Lower lobe of right lung (tissue), 2 donors: ENCODE results near the gene NSF. TPM values are rescaled to one million over a fixed set of nuclear protein-coding genes. Genes with fewer than 3 reads are reported as not detected.
A peak's percentile ranks its signal among the peaks of the same experiment; 100 is the strongest.
"Not testable (repeated sequence)": the region's sequence is repeated elsewhere in the genome, so short reads cannot be mapped to it uniquely, and the experiment has no call there.

Experiments
- ATAC-seq, 2 donors: fragments of 200-7000 bp; cut with Tn5 transposase; one replicate each; pipeline ENCODE4 v1.9.1; 2020 to 2022; ENCODE audit warnings: mild to moderate bottlenecking in 2 of 2, moderate library complexity in 2 of 2
- DNase-seq: peaks from one replicate; pipeline ENCODE4 v3.0.0-alpha.2; 2020
- H3K27ac ChIP-seq: fragments of 200-600 bp; one replicate; pipeline ENCODE4 v1.8.0; 2022
- H3K27me3 ChIP-seq: fragments of 200-600 bp; one replicate; pipeline ENCODE4 v1.8.0; 2022; ENCODE audit warnings: low read depth
- H3K36me3 ChIP-seq: fragments of 200-600 bp; one replicate; pipeline ENCODE4 v1.8.0; 2022; ENCODE audit warnings: mild to moderate bottlenecking
- H3K4me1 ChIP-seq: fragments of 200-600 bp; one replicate; pipeline ENCODE4 v1.8.0; 2022
- H3K4me3 ChIP-seq: fragments of 200-600 bp; one replicate; pipeline ENCODE4 v1.8.0; 2022; ENCODE audit warnings: mild to moderate bottlenecking
- H3K9me3 ChIP-seq: fragments of 200-600 bp; one replicate; pipeline ENCODE4 v1.8.0; 2022
- intact Hi-C: fragments of 100-400 bp; cut with DNase I; formaldehyde crosslinking; loops from one replicate; pipeline ENCODE4 v1.11.0; 2022
- total RNA-seq: library from RNA; stranded (reverse); fragmentation: NEBNext Ultra II Directional; extraction: Animal tissue kit (Norgen Biotek cat#: 25700); gene quantifications from one replicate; pipeline ENCODE4 v1.2.1, GENCODE V29; 2021
- donor health status: DM: no; HTN: yes; CAD: no; lungs with severe emphysema.

The NSF gene
- total RNA-seq, 1 donor from 2014 or later: 52.7 TPM

DNA sequence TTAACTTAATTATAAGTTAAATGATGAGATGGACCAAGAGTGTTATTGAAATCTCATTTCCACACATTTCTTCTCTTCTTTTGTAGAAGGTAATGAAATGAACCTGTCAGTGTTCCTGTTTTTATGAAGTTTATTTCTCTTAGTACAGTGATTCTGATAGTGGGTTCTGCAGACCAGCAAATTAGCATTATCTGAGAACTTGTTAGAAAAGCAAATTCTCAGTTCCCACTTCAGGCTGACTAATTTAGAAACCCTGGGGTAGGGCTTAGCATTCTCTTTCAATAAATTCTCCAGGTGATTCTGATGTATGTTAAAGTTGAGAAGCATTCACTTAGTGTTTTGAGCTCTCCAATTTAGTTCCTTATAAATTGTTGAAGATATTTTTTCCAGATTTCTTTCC, 12.7 kb downstream of the NSF start:
- H3K27me3 ChIP-seq, H3K4me1 ChIP-seq, H3K4me3 ChIP-seq, ATAC-seq, H3K9me3 ChIP-seq, H3K36me3 ChIP-seq, DNase-seq, H3K27ac ChIP-seq, intact Hi-C loops: not testable (repeated sequence)

DNA sequence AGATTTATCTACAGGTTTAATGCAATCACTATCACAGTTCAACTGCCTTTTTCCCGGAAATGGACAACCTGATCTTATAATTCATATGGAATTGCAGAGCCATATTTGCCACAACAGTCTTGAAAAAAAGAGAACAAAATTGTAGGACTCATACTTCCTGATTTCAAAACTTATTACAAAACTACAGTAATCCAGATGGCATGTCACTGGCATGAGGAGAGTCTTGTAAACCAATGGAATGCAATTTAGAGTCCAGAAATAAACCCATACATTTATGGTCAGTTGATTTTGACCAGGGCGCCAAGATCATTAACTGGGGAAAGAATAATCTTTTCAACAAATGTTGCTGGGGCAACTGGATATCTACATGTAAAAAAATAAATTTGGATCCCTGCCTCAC, 20.8 kb downstream of the NSF start:
- H3K36me3 ChIP-seq, intact Hi-C loops, H3K27me3 ChIP-seq, DNase-seq, H3K4me3 ChIP-seq, ATAC-seq, H3K9me3 ChIP-seq, H3K27ac ChIP-seq, H3K4me1 ChIP-seq: not testable (repeated sequence)

DNA sequence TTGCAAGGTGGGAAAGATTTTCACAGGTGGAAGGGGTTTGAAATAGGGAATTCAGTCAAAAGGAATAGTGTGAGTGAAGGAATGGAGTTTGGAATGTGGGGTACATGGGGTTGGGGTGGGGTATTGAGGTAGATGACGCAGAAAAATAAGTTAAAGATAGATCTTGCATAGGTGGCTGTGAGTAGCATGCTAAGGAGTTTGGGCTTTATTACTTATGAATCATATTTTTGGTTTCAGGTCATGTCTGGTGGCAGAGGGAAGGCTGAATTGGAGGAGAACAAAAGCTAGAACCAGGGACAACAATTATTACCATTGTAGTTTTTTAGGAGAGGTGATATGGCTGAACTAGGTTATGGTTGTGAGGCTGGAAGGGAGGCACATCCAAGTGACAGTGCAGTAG, 23.4 kb downstream of the NSF start:
- DNase-seq, intact Hi-C loops, ATAC-seq, H3K9me3 ChIP-seq, H3K27ac ChIP-seq, H3K27me3 ChIP-seq, H3K36me3 ChIP-seq, H3K4me1 ChIP-seq, H3K4me3 ChIP-seq: not testable (repeated sequence)

DNA sequence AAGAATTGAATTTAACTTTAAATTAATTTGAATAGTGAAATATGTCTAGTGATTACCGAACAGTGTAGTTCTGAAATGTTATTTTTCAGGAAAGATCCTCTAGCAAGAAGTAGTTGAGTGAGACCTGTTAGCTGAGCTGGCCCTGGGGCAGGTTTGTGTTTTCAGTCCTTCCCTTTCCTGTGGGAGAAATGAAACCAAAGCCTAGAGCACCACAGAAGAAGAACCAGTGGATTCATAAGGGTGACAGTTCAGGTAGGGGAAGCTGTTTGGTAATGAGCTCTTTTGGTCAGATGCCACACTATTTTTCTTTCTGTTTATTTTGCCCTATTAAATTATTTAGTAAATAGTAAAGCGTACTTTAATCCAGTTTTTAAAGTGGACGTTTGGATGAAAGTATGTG, 26.7 kb downstream of the NSF start:
- ATAC-seq, DNase-seq, H3K4me1 ChIP-seq, H3K27ac ChIP-seq, H3K9me3 ChIP-seq, H3K36me3 ChIP-seq, H3K4me3 ChIP-seq, H3K27me3 ChIP-seq, intact Hi-C loops: not testable (repeated sequence)

DNA sequence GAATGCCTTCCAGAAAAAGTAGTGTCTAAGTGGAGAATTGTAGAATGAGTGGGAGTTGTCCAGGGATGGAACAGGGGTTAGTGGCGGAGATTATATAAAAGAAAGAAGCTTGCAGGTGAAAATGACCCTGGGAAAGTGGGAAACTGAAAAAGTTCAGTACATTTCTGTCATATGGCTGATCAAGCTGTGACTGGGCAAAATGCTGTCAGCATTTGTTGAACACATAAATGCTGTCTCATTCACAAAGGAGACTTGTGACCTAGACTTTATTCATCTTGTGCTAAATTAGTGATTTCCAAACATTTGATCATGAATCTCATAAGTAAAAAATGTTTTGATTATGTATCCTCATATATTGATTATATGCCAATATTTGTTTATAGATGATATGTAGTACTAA, 28.5 kb downstream of the NSF start:
- intact Hi-C loops, H3K4me3 ChIP-seq, H3K27ac ChIP-seq, H3K36me3 ChIP-seq, DNase-seq, H3K27me3 ChIP-seq, ATAC-seq, H3K4me1 ChIP-seq, H3K9me3 ChIP-seq: not testable (repeated sequence)

DNA sequence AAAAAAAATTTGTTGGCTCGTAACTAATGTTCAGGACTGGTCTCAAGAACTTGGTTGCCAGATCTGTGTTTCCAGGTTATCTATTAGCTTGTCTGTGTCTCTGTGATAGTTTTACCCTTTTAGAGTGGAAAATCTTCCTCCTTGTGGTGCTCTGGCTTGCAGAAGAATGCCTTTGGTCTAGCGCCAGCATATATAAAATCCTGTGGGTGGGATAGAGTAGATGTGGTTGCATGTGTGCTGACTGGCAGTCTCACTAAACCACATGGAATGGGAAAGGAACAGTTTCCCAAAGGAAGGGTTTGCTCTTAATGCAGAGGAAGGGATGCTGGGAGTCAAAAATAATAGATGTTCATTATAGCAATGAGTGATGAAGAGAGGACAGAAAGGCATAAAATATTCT, 33.3 kb downstream of the NSF start:
- H3K27ac ChIP-seq, H3K36me3 ChIP-seq, H3K9me3 ChIP-seq, H3K4me3 ChIP-seq, H3K27me3 ChIP-seq, ATAC-seq, DNase-seq, H3K4me1 ChIP-seq, intact Hi-C loops: not testable (repeated sequence)

DNA sequence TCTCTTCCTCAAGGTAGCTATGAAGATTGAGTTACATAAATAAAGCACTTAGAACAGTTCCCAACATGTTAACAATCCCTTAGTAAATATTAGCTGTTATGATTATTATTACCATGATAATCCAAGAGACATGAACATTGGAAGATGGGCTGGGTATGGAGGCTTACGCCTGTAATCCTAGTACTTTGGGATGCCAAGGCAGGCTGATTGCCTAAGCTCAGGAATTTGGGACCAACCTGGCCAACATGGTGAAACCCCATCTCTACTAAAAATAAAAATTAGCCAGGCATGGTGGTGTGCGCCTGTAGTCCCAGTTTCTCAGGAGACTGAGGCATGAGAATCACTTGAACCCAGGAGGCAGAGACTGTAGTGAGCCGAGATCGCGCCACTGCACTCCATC, 34.3 kb downstream of the NSF start:
- H3K9me3 ChIP-seq, ATAC-seq, H3K4me3 ChIP-seq, H3K36me3 ChIP-seq, DNase-seq, intact Hi-C loops, H3K27me3 ChIP-seq, H3K4me1 ChIP-seq, H3K27ac ChIP-seq: not testable (repeated sequence)

DNA sequence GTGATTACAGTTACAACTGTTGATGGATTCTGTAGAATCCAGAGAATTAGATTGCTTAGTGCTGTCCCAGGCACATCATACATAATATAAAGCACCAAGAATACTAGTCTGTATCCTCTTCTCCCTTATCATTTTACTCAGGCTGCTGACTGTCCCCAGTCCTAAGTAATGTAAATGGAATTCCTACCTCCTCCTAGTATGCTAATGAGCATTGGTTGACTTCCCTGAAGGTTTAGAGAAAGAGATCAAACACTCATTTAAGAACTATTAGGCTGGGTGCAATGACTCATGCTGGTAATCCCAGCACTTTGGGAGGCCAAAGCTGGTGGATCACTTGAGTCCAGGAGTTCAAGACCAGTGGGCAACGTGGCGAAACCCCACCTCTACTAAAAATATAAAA, 37.0 kb downstream of the NSF start:
- DNase-seq, H3K9me3 ChIP-seq, H3K27me3 ChIP-seq, intact Hi-C loops, H3K27ac ChIP-seq, H3K36me3 ChIP-seq, H3K4me1 ChIP-seq, ATAC-seq, H3K4me3 ChIP-seq: not testable (repeated sequence)

DNA sequence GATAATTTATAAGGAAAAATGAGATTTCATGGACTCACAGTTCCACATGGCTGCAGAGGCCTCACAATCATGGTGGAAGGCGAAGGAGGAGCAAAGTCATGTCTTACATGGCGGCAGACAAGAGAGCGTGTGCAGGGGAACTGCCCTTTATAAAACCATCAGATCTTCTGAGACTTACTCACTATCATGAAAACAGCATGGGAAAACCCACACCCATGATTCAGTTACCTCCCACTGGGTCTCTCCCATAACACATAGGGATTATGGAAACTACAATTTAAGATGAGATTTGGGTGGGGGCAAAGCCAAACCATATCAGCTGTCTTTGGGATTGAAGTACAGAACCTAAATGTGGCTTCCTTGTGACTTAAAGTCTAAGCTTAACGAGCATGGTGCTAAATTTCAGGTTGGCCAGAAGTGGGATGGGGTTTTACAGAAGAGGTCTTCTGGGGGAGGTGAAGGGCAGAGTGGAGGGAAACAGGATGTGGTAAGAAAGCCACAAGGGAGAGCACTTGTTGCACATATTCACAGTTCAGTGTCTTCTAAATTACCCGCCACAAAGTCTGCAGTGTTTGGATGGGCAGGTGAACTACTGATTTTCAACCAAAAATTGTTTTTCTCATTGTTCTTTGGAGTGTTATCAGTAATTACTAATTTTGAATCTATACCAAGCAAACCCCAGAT, 38.4 kb downstream of the NSF start:
- peak; percentile 46 to 75 for ATAC-seq
- H3K27ac ChIP-seq, H3K27me3 ChIP-seq, DNase-seq, H3K9me3 ChIP-seq, intact Hi-C loops, H3K4me1 ChIP-seq, H3K4me3 ChIP-seq, H3K36me3 ChIP-seq: not testable (repeated sequence)

DNA sequence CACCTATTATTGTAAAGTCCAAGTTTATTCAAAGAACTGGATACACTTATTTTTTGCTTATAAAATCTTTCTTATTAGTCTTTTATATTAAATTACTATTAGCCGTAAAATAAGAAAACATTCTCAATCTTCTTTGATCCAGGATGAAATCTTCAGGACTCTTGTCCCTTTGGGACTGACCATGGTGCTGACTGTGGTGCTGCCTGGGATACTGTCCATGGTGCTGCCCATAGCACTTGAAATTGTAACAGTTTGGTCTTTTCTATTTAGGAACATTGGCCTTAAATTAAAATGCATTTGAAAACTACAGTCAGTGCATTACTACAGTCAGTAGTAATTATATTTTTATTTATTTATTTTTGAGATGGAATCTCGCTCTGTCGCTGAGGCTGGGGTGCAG, 41.7 kb downstream of the NSF start:
- H3K27ac ChIP-seq, H3K4me3 ChIP-seq, DNase-seq, intact Hi-C loops, H3K4me1 ChIP-seq, H3K9me3 ChIP-seq, H3K36me3 ChIP-seq, H3K27me3 ChIP-seq: not testable (repeated sequence)
- peak in 1 of 2 donors; percentile 71 for ATAC-seq

DNA sequence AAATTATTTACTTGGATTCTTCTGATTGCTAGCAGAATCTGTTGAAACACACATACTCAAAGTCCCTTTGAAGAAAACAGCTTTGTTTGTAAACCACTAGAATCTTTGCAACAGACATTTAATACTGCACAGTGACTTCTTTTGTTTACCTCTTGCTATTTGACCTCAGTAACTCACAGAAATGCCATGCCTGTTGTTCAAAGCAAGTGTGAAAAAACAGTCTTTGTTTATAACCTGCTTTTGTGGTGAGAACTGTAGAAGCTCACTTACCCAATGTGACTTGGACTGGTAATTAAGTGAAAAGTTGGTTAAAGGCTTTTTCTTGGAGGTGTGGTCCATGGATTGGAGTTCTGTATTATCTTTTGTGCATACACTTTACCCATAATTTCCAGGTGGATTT, 44.4 kb downstream of the NSF start:
- H3K9me3 ChIP-seq, intact Hi-C loops: not testable (repeated sequence)

DNA sequence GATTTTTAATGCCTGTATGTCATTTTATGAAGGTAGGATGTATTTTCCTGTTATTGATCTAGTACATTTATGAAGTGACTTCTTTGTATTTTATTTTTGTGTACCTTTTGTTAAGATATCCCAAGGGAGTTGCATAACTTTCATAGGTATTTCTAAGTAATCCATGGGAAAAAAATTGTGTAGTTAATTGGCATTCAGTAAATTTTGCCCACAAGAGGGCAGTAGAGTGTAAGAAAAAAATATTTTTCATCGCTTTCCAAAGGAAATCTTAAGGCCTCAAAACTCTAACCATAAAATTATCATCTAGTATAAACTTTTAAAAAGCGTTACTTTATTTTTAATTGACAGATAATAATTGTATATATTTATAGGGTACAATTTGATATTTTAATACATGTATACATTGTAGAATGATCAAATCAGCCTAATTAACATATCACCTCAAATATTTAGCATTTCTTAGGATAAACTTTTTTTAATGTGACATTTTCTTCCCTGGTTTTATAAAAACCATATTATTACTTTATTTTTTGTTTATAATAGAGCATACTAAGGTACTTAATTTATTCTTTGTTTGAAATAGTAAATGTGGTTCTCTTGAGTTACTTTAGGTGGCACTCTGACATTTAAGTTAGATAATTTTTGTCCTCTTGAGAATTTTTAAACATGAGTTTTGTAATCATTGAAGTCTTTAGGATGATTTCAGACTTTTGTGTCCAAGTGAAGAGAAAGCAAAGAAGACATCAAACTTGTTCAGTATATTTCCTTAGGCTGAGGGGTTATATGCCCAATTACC, 51.6 kb downstream of the NSF start:
- intact Hi-C loops, H3K4me1 ChIP-seq, DNase-seq, H3K4me3 ChIP-seq, ATAC-seq, H3K9me3 ChIP-seq, H3K36me3 ChIP-seq, H3K27ac ChIP-seq, H3K27me3 ChIP-seq: not testable (repeated sequence)

More for the DNA sequence above, 44.4 kb downstream of the NSF start:
- not testable (repeated sequence) for H3K4me1 ChIP-seq, H3K27me3 ChIP-seq, DNase-seq, ATAC-seq, H3K27ac ChIP-seq, H3K4me3 ChIP-seq, H3K36me3 ChIP-seq

DNA sequence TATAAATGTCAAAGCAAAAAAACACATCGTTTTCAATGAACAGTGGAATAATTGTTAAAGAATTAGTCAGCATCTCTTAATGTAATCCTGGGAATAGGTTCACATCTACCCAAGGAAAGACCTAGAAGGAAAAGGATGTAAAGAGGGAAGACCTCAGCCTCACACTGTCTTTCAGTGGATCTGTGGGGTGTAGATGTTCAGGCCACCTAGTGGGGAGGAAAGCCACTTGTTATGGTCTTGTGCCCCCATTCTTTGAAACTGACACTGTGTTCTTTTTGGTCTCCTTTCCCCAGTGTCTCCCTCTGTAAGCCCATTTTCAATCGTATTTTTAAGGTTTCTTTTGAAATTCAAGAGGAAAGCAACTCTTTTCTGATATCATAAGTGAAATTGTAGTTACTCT, 56.8 kb downstream of the NSF start:
- H3K9me3 ChIP-seq, H3K36me3 ChIP-seq, intact Hi-C loops, H3K27ac ChIP-seq, ATAC-seq, H3K4me1 ChIP-seq, H3K4me3 ChIP-seq, DNase-seq, H3K27me3 ChIP-seq: not testable (repeated sequence)

DNA sequence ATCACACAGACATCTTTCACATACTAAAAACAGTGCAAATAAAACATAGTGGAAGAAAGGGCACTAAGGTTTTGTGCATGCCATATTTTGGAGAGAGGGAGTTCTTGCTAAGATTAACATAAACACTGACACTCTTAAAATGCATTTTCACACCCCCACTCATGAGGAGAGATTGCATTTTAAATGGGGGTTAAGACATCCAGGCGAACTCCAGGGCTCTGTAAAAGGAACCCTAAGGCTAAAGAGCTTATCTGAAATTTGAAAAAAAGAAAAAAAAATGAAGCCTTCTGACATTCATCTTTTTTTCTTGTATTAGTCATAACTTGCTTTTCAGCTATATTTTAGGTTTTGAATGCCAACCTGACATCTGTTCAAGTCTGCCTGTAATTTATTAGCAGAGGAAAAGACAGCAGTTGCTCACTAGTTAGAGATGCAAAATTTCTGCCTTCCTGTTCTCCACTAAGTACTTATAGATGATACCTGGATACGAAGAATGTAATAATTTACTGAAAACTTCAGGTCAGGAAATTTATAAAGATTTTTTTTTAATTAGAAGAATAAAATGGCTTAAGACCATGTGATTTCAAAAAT, 57.3 kb downstream of the NSF start:
- intact Hi-C loops, H3K27me3 ChIP-seq, H3K4me1 ChIP-seq, H3K36me3 ChIP-seq, DNase-seq, H3K4me3 ChIP-seq, H3K27ac ChIP-seq, ATAC-seq, H3K9me3 ChIP-seq: not testable (repeated sequence)
